ENCODE measurements around the gene ADAM23.

Gene ADAM23

DNA sequence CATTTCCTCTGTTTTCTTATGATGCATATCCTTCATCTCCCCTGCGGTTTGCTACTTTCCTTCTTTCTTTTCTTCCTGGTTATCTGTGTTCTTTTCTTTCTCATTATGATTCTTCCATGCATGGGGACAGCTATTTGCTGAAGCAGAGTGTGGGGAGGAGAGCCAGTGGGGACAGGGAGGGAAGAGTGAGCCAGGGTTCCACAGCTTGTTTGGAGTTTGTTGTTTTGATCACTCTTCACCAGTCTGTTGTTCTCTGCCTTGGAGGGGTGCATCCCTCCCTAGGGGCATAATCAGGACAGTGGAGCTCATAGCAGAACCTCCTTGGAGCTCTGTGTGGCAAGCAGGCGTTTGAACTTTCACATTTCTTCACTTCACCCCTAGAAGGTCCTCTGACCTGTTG, 68.0 kb downstream of the ADAM23 start:
- DNase-seq, result no peak

DNA sequence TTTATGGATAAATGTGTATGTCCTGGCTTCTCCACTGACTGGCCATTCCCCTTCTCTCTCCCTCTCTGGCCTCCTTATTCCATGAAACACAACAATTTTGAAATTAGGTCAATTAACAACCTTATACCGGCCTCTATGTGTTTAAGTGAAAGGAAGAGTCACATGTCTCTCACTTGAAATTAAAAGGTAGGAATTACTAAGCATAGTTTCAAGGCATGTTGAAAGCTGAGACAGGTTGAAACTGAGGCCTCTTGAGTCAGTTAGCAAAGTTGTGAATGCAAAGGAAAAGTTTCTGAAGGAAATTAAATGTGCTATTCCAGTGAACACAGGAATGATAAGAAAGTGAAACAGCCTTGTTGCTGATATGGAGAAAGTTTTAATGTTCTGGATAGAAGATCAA, 69.7 kb downstream of the ADAM23 start:
- DNase-seq, result no peak

DNA sequence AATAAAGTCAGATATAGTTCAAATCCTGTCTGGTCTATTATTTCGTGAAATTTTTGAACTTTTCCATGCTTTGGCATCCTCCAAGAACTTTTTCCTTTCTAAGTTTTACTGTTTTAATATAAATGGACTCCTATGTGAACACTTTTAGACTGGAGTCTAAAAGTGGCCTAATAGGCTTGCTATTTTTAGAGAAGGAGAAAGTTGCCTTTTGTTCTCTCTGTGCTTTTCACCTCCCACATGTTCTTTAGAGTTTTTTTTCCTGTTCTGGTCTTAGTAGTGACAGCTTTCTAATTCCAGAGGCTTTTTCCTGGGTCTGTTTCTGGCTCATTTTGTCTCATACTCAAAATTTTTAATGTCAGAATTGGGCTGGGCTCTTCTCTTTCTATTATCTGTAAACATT, 72.2 kb downstream of the ADAM23 start:
- no peak for DNase-seq

DNA sequence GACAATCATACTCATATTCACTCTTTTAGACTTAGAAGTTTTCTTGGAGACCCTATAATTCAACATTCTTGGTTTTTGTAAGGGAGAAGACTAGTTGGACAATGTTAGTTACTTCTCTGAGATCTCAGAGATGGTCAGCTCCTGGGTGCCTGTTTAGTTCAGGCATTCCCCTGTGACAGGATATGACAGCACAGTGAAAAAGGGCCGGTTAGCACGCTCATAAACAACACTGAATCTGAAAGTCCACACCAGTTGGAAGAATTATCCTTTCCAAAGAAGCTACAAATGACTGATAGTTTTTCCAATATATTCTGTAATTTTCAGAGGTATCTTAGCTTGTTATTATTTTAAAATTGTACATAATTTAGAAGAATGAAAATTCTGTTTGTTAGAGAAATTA, 75.7 kb downstream of the ADAM23 start:
- DNase-seq, result no peak

DNA sequence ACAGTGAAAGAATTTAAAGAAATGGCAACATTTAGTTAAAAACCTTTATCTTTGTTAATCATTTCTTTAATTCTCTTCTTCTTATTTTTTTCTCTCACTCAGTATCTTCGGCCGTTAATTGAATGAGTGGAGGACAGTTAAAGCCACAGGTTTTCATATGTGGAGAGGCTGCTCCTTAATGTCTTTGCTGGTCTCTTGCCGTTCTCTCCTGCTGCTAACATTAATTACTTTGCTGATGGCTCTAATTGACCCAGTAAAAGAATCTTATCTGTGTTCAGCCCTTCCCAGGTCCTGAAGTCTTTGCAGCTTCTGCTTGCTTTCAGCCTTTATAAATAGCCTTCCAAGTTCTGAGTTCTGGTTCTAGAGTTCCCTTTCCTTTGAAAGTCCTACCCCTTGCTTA, 77.1 kb downstream of the ADAM23 start:
- DNase-seq, result no peak

DNA sequence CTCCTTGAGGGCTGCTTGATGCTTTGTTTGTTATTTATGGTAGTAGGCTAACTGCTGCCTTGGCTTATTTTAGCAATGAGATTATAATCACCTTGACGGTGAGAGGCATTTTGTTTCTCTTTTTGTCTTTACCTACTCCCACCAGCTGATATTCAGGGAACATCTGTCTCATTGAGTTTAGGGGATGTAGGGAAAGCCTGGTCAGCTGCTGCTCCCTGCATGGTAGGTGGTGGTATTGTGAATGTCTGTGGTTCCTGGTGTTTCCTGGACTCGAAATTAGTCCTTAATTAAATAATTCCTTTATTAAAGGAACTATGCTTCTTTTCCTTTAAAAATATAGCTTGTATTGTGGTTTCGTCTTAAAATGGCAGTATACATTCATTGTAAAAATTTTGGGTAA, 77.8 kb downstream of the ADAM23 start:
- no peak for DNase-seq

DNA sequence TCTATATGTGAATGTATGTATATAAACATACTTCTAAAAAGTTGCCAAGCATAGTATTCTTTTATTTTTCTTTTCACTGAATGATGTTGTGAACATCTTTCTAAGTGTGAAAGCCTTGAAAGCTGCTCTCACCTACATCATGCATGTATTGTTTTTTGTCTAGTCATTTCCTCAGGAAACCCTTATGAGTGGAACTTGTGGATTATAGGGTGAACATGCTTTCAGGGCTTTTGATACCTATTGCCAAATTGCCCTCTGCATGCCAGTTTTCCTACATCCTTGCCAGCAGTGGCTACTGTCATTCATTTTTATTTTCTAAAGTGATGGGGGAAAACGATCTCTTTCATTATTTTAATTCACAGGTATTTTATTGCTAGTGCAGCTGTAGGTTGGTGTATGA, 78.3 kb downstream of the ADAM23 start:
- DNase-seq, result no peak

DNA sequence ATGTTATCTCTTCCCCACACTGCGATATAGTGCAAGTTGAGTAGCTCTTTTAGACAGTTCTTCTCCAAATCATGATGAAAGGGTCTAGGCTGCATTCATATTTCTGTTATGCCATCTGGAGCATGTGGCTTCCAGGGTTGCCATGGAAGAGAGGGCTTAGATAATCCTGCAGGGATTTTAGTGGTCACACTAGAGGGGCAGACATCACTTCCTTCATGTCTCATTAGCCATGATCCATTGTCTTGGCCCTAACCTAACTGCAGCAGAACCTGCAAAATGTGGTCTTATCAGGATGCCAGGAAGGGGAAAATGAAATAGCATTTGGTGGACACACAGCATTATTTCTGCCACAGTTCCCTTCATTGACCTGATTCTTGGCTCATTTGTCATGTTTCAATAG, 83.1 kb downstream of the ADAM23 start:
- no peak for DNase-seq

DNA sequence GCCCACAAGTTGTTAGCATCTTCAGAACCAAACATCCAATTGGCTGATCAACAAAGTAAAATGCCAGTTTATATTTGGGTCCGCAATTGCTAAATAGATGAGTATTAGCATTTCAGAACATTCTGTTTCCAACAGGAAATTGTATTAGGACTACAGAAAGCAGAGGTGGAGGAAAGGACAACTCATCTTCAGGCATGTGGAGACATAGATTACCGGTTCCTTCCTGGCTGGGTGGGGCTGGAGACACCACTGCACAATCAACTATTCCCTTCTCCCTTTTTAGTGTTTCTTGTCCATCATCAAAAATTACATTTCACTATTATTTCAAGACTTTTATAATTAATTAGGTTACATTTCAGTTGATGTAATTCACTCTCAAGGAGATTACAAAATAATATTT, 83.8 kb downstream of the ADAM23 start:
- DNase-seq, result no peak

DNA sequence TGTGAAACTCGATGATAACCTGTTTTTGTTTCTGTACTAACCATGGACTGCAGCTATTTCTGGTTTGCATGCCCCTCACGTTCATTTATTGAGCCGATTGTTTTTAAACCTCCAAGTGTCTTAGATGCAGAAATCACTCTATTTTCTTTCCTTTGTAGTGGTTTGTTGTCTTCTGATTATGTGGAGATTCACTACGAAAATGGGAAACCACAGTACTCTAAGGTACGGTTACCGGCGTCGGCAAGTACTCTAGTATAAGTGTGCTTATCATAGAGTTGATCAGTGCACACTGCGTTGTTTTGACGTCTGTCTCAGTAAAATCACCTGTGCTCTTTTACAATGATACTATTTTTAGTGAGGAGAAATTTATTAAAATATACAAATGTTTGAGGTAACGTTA, 87.4 kb downstream of the ADAM23 start:
- DNase-seq, result no peak

DNA sequence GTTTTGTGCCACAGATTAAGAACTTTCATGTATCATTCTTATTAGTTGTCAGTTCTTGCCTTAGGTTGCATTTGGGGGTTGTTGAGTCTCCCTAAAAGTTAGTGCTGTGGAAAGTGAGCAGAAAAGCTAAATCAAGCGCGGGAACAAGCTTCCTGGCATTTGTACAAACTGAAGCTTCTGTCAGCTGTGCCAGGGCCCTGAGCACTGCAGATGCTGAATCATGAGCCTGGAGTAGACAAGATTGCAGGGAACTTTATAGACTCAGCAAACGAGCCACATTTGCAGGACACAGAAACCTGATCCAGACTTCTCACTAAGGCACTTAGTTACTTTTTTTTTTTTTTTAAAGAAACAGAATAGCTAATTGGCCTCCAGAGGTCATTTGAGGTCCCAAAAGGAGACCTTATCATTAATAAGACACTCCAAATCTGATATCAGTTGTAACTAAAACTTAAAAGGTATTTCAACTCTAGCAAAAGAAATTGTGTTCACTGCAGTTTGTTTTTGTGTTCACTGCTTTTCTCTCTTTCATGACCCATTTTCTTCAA, 88.7 kb downstream of the ADAM23 start:
- DNase-seq, result peak; percentile 8

DNA sequence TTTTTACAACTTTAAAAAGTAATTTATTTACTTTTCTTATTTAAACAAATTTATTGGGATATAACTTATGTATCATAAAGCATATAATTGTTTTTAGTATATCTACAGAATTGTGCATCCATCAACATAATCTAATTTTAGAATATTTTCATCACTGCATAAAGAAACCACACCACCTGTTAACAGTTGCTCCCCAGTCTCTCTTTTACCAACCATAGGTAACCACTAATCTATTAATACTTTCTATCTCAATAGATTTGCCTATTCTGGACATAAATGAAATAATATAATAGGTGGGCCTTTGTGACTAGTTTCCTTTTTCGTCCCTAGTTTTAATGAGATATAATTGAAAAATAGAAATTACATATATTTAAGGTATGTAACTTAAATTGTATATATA, 90.6 kb downstream of the ADAM23 start:
- no peak for DNase-seq

DNA sequence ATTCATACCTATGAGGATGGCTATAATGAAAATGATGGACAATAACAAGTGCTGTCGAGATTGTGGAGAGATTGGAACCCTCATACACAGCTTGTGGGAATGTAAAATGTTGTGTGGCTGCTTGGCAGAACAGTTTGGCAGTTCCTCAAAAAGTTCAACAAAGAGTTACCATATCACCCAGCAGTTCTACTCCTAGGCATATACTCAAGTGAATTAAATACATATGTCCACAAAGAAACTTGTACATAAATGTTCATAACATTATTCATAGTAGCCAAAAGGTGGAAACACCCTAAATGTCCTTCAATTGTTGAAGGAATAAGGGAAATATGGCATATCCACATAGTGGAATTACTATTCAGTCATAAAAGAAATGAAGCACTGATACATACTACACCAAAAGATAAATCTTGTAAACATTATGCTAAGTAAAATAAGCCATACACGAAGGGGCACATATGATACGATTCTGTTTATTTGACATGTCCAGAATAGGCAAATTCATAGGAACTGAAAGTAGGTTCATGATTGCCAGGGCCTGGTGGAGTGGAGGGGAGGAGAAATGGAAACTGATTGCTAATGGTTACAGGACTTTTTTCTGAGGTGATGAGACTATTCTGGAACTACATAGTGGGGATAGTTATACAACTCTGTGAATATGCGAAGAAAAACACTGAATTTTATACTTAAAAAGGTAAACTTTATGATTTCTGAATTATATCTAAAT, 92.1 kb downstream of the ADAM23 start:
- DNase-seq, result no peak

DNA sequence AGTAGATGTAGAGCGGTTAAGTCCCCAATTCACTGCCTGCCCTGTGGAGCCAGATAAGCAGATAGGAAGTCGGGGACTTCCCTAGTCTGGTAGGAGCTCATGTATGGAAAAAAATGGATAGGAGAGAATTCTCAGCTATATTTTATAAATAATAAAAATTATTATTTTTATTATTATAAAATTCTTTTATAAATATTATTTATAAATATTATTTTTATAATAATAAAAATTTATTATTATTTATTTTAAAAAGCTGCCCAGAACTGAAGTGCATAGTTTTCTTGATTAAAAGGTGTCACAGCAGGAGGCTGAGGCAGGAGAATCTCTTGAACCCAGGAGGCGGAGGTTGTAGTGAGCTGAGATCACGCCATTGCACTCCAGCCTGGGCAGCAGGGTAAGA, 97.4 kb downstream of the ADAM23 start:
- DNase-seq, result no peak

DNA sequence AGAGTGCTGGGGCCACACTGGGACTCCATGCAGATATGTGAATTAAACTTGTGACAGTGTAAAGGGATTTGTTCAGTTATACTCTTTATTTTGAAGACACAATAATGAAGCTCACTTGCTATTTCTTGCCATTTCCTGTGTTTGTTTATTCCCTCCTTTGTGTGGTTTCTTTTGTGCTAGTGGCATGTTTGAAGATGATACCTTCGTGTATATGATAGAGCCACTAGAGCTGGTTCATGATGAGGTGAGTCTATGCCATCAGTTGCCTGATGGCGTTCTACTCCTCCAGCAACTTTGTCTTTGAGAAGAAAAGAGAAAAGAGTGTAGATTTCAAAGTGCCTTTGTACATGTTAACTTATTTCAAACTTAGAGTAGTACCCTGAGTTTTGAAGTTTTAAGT, 99.7 kb downstream of the ADAM23 start:
- no peak for DNase-seq

DNA sequence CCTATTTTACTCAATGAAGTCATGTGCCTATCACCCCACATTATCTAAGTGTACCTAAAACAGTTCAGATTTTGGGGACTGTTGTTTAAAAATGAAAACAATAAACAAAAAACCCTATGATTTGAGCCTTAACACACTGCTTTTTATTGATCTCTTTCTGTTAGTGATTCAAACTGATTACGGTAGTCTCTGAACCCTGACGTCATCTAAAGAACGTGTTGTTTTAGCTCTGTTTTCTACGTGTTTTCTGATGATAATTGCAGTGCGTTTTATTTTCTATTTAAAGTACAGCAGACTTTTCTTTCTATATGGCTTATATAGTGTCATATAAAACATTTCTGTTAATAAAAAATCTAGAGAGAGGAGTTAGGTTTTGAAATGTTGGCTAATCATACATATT, 105.1 kb downstream of the ADAM23 start:
- no peak for DNase-seq

DNA sequence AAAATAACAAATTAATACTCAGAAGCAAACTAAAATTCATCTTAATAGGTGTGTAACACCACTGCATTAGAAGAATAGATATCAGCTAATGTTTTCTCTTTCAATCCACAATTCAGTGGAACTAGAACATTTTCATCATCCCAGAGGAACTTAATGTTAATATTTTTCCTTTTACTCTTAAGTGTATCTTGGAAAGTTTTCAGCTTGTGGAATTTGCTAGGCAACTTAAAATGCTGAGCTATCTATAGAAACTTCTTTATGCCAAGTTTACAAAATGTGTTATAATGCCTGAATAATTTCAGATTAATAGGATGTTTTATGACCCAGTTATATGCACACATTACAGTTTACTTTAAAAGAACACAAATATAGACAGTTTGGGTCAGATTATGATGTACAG, 112.4 kb downstream of the ADAM23 start:
- DNase-seq, result no peak

DNA sequence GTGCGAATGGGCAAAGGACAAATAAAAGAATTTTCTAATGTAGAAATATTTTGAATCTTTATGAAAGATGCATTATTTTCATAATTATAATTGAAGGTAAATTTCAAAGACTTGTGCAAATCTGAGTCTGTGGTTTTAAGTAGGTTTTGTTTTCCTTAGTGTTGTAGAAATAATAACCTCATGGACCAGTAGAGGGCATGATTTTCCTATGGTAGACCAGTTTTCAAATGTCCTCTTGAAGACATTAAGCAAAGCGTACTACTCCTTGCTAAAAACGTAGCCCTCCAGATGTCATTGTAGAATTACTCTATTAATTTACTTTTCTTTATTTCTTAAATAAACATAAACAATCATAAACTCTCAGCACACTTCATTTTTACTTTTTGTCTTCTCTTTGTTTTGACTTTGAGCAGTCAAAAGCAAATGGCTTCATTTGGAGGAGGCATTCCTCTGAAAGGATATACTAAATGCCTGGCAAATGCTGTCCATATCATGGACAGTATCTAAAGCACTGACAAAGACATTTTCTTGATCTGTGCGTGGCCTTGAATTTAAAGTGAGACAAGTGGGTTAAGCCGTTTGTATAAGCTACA, 113.1 kb downstream of the ADAM23 start:
- peak; percentile 37 for DNase-seq

DNA sequence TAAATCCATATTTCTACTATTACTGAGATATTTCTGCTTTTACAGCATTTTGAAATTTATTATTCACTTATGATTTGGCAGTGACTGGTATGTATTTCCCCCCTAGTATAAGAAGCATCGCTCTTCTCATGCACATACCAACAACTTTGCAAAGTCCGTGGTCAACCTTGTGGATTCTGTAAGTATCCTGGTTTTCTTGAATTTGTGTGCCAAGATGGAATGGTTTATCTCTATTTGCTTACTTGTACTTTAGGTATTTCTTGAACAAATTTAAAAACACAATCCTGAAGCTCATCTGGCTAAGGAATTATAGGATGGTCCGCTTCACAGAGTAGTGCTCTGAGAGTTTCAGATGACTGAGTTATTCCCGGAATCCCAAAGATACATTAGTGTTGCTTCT, 114.0 kb downstream of the ADAM23 start:
- no peak for DNase-seq

DNA sequence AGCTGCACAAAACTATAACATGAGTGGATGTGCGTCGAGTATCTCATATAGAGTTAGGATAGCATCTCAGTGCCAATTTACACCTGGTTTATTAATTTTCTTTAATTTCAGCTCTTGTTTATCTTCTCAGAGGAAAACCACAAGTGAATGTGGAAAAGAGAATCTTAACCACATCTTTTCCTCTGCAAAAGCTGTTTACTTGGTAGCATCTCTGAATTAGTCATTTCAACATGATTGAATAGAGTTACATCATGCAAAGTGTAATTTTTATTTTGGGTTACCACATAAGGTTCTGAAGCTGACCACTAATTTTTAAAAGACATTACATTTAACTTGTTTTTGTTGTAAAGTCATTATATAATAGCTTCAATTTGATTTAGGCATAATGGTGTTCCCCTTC, 115.2 kb downstream of the ADAM23 start:
- DNase-seq, result no peak

DNA sequence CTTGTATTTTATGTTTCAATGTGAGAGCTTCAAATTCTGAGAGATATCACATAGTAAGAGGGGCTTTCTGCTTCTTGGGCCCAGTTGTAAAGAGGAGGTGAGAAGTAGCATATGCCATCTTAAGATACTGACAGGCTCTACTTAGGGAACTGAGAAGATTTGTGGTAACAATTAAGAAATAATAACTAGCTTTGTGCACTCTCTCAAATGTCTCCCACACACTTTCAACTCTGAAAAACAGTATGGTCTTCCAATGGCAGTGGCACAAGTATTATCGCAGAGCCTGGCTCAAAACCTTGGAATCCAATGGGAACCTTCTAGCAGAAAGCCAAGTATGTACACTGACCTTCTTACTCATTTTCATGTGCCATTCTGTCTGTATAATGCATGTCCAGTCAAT, 118.6 kb downstream of the ADAM23 start:
- no peak for DNase-seq

DNA sequence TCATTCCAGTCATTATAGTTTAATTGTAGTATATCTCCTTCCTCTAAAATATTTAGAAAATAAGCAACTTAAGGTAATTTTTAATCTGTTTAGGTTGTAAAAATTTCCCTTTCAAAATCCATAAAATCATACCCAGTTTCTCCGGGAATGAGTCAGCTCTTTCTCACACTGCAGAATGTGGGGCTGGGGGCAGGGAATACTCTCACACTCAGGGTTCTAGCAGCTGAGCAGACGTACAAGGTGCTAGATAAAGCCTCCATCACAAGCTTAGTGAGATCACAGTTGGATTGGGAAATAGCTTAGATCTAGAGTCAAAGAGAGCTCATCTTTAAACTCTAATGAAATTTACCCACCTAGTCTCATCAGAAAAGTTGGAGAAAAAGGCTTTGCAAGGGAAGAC, 119.0 kb downstream of the ADAM23 start:
- DNase-seq, result no peak

DNA sequence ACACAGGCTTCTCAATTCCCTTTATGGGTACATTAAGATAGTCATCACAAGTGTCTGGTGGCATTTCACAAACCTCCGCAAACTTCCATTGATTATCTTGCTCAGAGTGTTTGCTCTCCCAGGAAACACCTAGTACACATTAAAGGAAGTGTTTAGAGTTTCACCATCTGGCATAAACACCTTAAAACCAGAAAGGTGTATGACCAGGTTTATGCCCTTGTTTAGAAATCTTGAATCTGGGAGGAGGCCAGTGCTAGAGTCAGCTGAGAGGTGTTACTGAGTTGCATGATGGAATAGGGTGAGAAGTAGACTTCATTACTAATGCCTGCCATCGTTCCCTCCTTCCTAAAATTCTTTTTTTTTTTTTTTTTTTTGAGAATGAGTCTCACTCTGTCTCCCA, 120.0 kb downstream of the ADAM23 start:
- no peak for DNase-seq

DNA sequence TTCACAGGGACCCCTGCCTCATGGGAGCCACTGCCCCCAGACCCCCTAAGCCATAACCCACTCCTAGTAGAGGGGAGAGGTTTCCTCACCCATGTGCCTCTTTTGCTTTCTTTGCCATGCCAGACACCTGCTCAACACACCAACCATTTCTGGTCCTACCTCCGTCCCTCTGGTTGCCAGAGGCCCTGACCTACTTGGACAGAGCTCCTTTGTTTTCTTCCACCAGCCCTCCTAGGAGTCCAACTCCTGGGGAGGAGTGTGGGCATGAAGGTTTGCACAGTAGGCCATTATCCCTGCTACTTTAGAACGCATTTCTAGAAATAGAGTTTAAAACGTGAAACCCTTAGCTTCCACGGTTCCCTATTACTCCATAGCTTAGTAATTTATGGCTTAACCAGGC, 122.3 kb downstream of the ADAM23 start:
- DNase-seq, result no peak

DNA sequence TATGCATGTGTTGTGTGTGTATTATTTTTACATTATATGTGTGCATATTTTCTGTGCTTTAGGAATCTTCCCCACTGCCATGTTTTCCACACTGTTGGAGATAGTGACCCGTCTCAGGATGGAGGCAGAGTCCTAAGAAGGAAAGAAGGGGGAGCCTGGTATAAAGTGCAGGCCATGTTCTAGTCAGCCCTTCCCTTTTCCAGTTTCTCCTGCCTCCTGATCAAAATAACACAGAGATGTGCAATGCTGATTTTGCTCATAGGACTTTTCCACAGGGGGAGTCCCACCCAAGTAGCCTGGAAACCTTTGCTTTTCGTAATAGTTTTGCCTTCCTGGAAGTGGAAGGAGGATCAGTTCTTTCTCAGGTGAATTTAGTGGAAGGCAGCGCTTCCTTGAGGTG, 126.1 kb downstream of the ADAM23 start:
- no peak for DNase-seq
